Esophagus squamous epithelium (tissue), 5 donors: Measurements from ENCODE around the gene BAIAP2. TPM values are rescaled to one million over a fixed set of nuclear protein-coding genes. Genes with fewer than 3 reads are reported as not detected.

Experiments
- DNase-seq: peaks from one replicate; lab custom pipeline; 2025; lab: John Stamatoyannopoulos, UW
- H3K27ac ChIP-seq, 4 donors: fragments of 200-600 bp; sonication (generic); one replicate each; pipeline ENCODE4 v1.5.1; 2016 to 2019; ENCODE audit warnings: mild to moderate bottlenecking in 1 of 4
- H3K27me3 ChIP-seq, 4 donors: fragments of 200-600 bp; sonication (generic); 1 replicate in 3 of 4; 2 replicates in 1 of 4; pipeline versions ENCODE4 v1.5.1 to v1.6.0; 2017 to 2021; ENCODE audit warnings: antibody characterized with exemption in 1 of 4
- H3K36me3 ChIP-seq, 3 donors: fragments of 200-600 bp; sonication (generic); one replicate each; pipeline ENCODE4 v1.5.1; 2016 to 2019
- H3K4me1 ChIP-seq, 3 donors: fragments of 200-600 bp; sonication (generic); one replicate each; pipeline ENCODE4 v1.5.1; 2017 to 2019
- H3K4me3 ChIP-seq, 4 donors: fragments of 200-600 bp; sonication (generic); 1 replicate in 3 of 4; 2 replicates in 1 of 4; pipeline ENCODE4 v1.5.1; 2016 to 2019; ENCODE audit warnings: mild to moderate bottlenecking in 2 of 4, moderate library complexity in 1 of 4
- H3K9me3 ChIP-seq, 3 donors: fragments of 200-600 bp; sonication (generic); one replicate each; pipeline ENCODE4 v1.5.1; 2016 to 2019
- POLR2A ChIP-seq, 4 donors: fragments of 450-650 bp; IDR thresholded peaks; one replicate each; pipeline ENCODE4 v1.6.1; 2017; ENCODE audit warnings: antibody characterized with exemption in 4 of 4, mild to moderate bottlenecking in 4 of 4, moderate library complexity in 3 of 4
- WGBS, 2 donors: methylation state at CpG; one replicate each; pipeline ENCODE4 v1.1.5; 2018; 5-methylcytosine and 5-hydroxymethylcytosine counted together
- intact Hi-C: fragments of 100-400 bp; cut with DNase I; formaldehyde crosslinking; loops from one replicate; pipeline ENCODE4 v1.15.0; 2022
- total RNA-seq, 4 donors: library from RNA; depleted of rRNA; stranded (reverse); fragments of >200 nt; gene quantifications; one replicate each; pipeline ENCODE4 v1.1.0, GENCODE V29; 2016
- TF ChIP-seq, protein P1 (sequence below), 6 experiments: fragments of 450-650 bp in 4 of 6; fragments of 200-600 bp in 2 of 6; sonication (generic) in 2 of 6; IDR thresholded peaks; one replicate each; pipeline ENCODE4 v1.5.1; 2016 to 2019; ENCODE audit warnings: antibody characterized with exemption in 6 of 6, mild to moderate bottlenecking in 4 of 6, moderate library complexity in 4 of 6
- donor health status: DM: yes; HTN: yes; CAD: no.

Gene BAIAP2
- total RNA-seq, 4 donors from 2014 or later, result 87.8 to 175 (median 105) TPM

DNA sequence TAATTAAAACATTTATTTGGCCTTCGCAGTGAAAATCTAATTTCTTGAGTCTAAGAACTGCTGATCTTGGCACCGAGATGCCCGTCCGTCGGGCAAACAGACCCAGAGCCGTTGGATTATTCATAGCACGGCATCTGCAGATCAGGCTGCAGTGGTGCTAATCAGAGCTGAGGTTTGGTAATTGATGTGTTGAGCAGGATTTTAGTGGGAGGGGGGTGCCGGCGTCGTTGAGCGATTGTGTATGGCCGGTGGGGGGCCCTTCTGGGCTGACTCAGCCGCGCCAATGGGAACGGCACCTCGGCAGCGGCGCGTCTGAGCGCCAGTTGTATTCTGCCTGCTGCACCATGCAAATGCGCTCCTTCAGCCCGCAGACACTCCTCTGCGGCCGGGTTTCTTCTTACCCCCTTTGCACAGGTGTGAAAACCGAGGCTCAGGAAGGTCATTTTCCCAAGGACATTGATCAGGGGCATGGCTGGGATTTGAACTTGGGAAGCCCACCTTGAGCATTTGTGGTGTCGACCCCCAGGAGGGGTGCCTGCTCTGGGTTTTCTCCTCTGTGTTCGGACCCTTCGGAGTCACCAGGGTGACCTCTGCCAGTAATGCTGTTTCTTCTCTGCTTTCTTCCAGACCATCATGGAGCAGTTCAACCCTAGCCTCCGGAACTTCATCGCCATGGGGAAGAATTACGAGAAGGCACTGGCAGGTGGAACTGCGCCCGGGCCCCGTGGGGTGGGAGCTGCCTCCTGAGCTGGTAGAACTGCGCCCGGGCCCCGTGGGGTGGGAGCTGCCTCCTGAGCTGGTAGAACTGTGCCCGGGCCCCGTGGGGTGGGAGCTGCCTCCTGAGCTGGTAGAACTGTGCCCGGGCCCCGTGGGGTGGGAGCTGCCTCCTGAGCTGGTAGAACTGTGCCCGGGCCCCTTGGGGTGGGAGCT is 18.4 kb downstream of the BAIAP2 start:
- Histone ChIP-seq H3K9me3 (no peaks in the 10 kb centered on the region), H3K27me3 (no peaks in the 10 kb centered on the region), H3K36me3 (peaks cover 0 to 36% (median 0%) of the 10 kb centered on the region in 3 donors), H3K27ac (peak overlapping the region; percentile 46 to 89 (median 80)), H3K4me1 (peaks cover 63 to 96% (median 74%) of the 10 kb centered on the region in 3 donors), H3K4me3 (no peak overlapping the region)
- WGBS, 2 donors, result 72 to 79% methylated on average over 16 to 28 of the region's 42 CpGs
- intact Hi-C loops, result no loop called here
- no peak for DNase-seq
- TF ChIP-seq POLR2A (IDR thresholded peaks at IDR 0.05), result no peak
- TF ChIP-seq, protein P1, sequence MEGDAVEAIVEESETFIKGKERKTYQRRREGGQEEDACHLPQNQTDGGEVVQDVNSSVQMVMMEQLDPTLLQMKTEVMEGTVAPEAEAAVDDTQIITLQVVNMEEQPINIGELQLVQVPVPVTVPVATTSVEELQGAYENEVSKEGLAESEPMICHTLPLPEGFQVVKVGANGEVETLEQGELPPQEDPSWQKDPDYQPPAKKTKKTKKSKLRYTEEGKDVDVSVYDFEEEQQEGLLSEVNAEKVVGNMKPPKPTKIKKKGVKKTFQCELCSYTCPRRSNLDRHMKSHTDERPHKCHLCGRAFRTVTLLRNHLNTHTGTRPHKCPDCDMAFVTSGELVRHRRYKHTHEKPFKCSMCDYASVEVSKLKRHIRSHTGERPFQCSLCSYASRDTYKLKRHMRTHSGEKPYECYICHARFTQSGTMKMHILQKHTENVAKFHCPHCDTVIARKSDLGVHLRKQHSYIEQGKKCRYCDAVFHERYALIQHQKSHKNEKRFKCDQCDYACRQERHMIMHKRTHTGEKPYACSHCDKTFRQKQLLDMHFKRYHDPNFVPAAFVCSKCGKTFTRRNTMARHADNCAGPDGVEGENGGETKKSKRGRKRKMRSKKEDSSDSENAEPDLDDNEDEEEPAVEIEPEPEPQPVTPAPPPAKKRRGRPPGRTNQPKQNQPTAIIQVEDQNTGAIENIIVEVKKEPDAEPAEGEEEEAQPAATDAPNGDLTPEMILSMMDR (IDR thresholded peaks at IDR 0.05), result no peak

DNA sequence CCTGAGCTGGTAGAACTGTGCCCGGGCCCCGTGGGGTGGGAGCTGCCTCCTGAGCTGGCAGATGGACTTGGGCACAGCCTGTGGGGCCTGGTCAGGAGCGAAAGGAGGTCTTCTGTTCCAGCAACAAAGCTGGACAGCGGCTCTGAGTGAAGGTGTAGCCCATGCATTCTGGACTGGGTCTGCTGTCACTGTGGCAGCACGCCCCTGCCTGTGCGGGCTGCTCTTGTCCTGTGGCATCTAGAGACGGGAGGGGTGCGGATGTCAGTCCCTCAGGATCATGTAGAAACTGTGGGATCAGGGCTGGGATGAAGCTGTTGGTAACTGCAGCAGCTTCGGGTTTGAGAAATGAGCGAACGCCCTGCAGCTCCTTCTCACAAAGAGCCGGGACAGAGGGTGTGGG is 19.4 kb downstream of the BAIAP2 start:
- H3K27ac ChIP-seq, result peak overlapping the region in 1 of 4 donors; percentile 25
- H3K4me1 ChIP-seq, result peaks cover 61 to 96% (median 73%) of the 10 kb centered on the region in 3 donors
- no peaks in the 10 kb centered on the region for H3K27me3 ChIP-seq
- intact Hi-C loops, result no loop called here
- H3K4me3 ChIP-seq, result no peak overlapping the region
- 89% methylated on average over 6 of the region's 12 CpGs; no CpG with 5 or more reads in 1 of the 2 donors for WGBS, 2 donors
- DNase-seq, result no peak
- TF ChIP-seq, protein P1 (IDR thresholded peaks at IDR 0.05), result no peak
- TF ChIP-seq POLR2A (IDR thresholded peaks at IDR 0.05), result no peak
- H3K36me3 ChIP-seq, result peaks cover 0 to 46% (median 7%) of the 10 kb centered on the region in 3 donors
- no peaks in the 10 kb centered on the region for H3K9me3 ChIP-seq

DNA sequence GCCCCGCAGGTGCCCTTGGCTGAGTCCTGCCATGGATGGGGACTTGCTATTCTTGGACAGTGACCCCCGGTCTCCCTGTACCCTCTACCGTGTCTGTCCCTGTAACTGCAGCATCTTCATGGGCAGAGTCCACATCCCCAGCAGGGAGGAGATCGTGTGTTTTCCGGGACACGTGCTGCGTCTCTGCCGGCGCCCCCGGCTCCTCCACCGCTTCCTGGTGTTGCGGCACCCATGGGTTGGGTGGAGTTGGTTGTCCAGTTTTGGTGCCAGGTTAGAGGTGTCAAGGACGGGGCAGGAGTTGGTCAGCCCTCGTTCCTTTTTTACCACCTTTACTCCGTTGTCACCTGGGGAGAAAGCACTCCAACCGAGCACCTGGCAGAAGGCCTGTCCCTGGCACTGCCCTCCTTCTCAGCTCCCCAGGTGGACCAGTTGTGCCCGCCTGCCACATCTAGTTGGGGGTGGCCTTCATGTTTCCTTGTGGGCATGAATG is 20.0 kb downstream of the BAIAP2 start:
- 88 to 94% methylated on average over 5 to 17 of the region's 17 CpGs for WGBS, 2 donors
- Histone ChIP-seq H3K9me3 (no peaks in the 10 kb centered on the region), H3K4me3 (no peak overlapping the region), H3K27ac (peak overlapping the region in 2 of 4 donors; percentile 25 to 34), H3K36me3 (peaks cover 0 to 52% (median 7%) of the 10 kb centered on the region in 3 donors), H3K4me1 (peaks cover 58 to 96% (median 67%) of the 10 kb centered on the region in 3 donors), H3K27me3 (no peaks in the 10 kb centered on the region)
- TF ChIP-seq, protein P1 (IDR thresholded peaks at IDR 0.05), result no peak
- TF ChIP-seq POLR2A (IDR thresholded peaks at IDR 0.05), result no peak
- intact Hi-C loops, result no loop called here
- DNase-seq, result no peak

DNA sequence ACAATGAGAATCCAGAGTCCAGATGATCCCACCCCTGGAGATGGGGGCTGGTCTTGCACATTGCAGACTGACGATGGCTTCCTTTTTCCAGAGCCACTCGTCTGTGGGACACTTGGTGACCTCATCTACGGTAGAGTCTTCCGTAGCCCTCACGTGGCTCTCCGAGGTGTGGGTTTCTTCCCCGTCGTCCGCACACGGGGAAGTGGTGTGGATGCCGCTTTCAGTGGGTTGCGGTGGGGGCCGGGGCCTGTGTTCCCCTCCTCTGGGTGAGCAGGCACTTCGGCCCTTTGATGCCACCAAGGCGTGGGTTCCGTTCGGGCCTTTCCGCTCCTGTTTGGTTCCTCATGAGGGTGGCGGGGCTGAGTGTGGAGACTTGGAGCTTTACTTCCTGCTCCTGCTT is 21.4 kb downstream of the BAIAP2 start:
- Histone ChIP-seq H3K4me1 (peaks cover 48 to 96% (median 53%) of the 10 kb centered on the region in 3 donors), H3K9me3 (no peaks in the 10 kb centered on the region), H3K27me3 (no peaks in the 10 kb centered on the region), H3K36me3 (peaks cover 0 to 66% (median 7%) of the 10 kb centered on the region in 3 donors), H3K27ac (peak overlapping the region; percentile 86 to 95 (median 93)), H3K4me3 (no peak overlapping the region)
- TF ChIP-seq, protein P1 (IDR thresholded peaks at IDR 0.05), result no peak
- no peak for TF ChIP-seq POLR2A (IDR thresholded peaks at IDR 0.05)
- DNase-seq, result no peak
- WGBS, 2 donors, result 89 to 91% methylated on average over 9 to 15 of the region's 19 CpGs
- intact Hi-C loops, result no loop called here
